Neutrophil (primary cell): ENCODE measurements around the gene ZC3H12D.

Source experiments
- H3K27ac ChIP-seq: fragments of 200-600 bp; sonication (generic); 2 replicates; pipeline ENCODE4 v1.5.1; 2016; ENCODE audit warnings: mild to moderate bottlenecking, moderate library complexity
- H3K27me3 ChIP-seq: fragments of 200-600 bp; sonication (generic); 2 replicates; pipeline ENCODE4 v1.6.0; 2016; ENCODE audit warnings: mild to moderate bottlenecking
- H3K36me3 ChIP-seq: fragments of 200-600 bp; sonication (generic); 2 replicates; pipeline ENCODE4 v1.5.1; 2017
- H3K4me1 ChIP-seq, 2 experiments: fragments of 200-600 bp in 1 of 2; sonication (generic) in 1 of 2; 1 replicate in 1 of 2; 2 replicates in 1 of 2; pipeline versions ENCODE4 v1.5.1 to v1.6.1; 2013 to 2016; ENCODE audit warnings: low read depth in 1 of 2, low read length in 1 of 2, mild to moderate bottlenecking in 1 of 2, moderate library complexity in 1 of 2; ENCODE audit not compliant: control insufficient read depth in 1 of 2, insufficient read depth in 1 of 2
- H3K4me3 ChIP-seq, 2 experiments: fragments of 200-600 bp in 1 of 2; sonication (generic) in 1 of 2; 1 replicate in 1 of 2; 2 replicates in 1 of 2; pipeline ENCODE4 v1.5.1; 2013 to 2016; ENCODE audit warnings: low read depth in 1 of 2, low read length in 1 of 2, mild to moderate bottlenecking in 1 of 2, moderate library complexity in 1 of 2
- H3K9me3 ChIP-seq: fragments of 200-600 bp; sonication (generic); 2 replicates; pipeline ENCODE4 v1.5.1; 2016
- CTCF ChIP-seq: fragments of 200-600 bp; sonication (generic); IDR thresholded peaks from 2 replicates; pipeline ENCODE4 v1.5.1; 2016; ENCODE audit warnings: antibody characterized with exemption

Gene ZC3H12D

GRCh38 chr6:149459761-149460160 lies 25.1 kb downstream of the ZC3H12D start:
- no peaks in the 10 kb centered on the region for H3K27me3 ChIP-seq
- no peaks in the 10 kb centered on the region for H3K4me1 ChIP-seq
- H3K4me3 ChIP-seq = no peak overlapping the region
- H3K27ac ChIP-seq = no peak overlapping the region
- H3K36me3 ChIP-seq = no peaks in the 10 kb centered on the region
- TF ChIP-seq CTCF = no peak
- no peaks in the 10 kb centered on the region for H3K9me3 ChIP-seq

- no peak overlapping the region for H3K4me3 ChIP-seq
- peaks cover 7% of the 10 kb centered on the region for H3K27me3 ChIP-seq
- no peaks in the 10 kb centered on the region for H3K36me3 ChIP-seq
- no peaks in the 10 kb centered on the region for H3K4me1 ChIP-seq
- no peak overlapping the region for H3K27ac ChIP-seq
- no peaks in the 10 kb centered on the region for H3K9me3 ChIP-seq
- TF ChIP-seq CTCF = no peak
These were observed 26.0 kb downstream of the ZC3H12D start for GRCh38 chr6:149458806-149459205.

GRCh38 chr6:149458196-149458595 lies 26.6 kb downstream of the ZC3H12D start:
- Histone ChIP-seq H3K9me3 (no peaks in the 10 kb centered on the region), H3K4me3 (no peak overlapping the region), H3K27me3 (peaks cover 9% of the 10 kb centered on the region), H3K4me1 (no peaks in the 10 kb centered on the region), H3K27ac (no peak overlapping the region), H3K36me3 (no peaks in the 10 kb centered on the region)
- TF ChIP-seq CTCF = no peak

GRCh38 chr6:149457316-149457884 lies 27.4 kb downstream of the ZC3H12D start:
- Histone ChIP-seq H3K4me1 (no peaks in the 10 kb centered on the region), H3K4me3 (no peak overlapping the region), H3K9me3 (no peaks in the 10 kb centered on the region), H3K27ac (no peak overlapping the region), H3K36me3 (no peaks in the 10 kb centered on the region), H3K27me3 (peaks cover 14% of the 10 kb centered on the region)
- TF ChIP-seq CTCF = no peak

GRCh38 chr6:149456311-149457021 lies 28.3 kb downstream of the ZC3H12D start:
- no peak overlapping the region for H3K4me3 ChIP-seq
- H3K27ac ChIP-seq = no peak overlapping the region
- no peak for TF ChIP-seq CTCF
- H3K9me3 ChIP-seq = no peaks in the 10 kb centered on the region
- no peaks in the 10 kb centered on the region for H3K4me1 ChIP-seq
- H3K27me3 ChIP-seq = peaks cover 23% of the 10 kb centered on the region
- no peaks in the 10 kb centered on the region for H3K36me3 ChIP-seq
